Stomach (tissue), 4 donors: ENCODE results near the gene GAST.

Experiments used
- POLR2AphosphoS5 ChIP-seq, 3 donors: sonication (generic); formaldehyde crosslinking; IDR thresholded peaks; one replicate each; pipeline ENCODE4 v1.6.1; 2016; ENCODE audit warnings: antibody characterized with exemption in 3 of 3
- TF ChIP-seq, protein P1 (sequence below), 7 experiments: fragments of 450-650 bp in 4 of 7; fragments of 200-600 bp in 3 of 7; sonication (generic) in 3 of 7; IDR thresholded peaks; one replicate each; pipeline ENCODE4 v1.5.1; 2016 to 2019; ENCODE audit warnings: antibody characterized with exemption in 7 of 7, control low read depth in 2 of 7, mild to moderate bottlenecking in 1 of 7

DNA sequence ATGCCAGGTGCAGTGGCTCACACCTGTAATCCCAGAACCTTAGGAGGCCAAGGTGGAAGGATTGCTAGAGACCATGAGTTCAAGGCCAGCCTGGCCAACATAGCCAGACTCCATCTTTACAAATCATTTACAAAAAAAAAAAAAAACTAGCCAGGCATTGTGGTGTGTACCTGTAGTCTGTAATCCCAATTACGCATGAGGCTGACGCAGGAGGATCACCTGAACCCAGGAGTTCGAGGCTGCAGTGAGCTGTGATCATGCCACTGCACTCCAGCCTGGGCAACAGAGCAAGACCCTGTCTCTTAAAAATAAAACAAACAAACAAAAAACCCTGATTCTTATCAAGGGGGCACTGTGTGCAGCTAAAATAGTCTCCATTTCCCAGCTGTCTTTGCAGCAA lies 39.2 kb downstream of the GAST start:
- TF ChIP-seq POLR2AphosphoS5 (IDR thresholded peaks at IDR 0.05) = no peak
- TF ChIP-seq, protein P1, sequence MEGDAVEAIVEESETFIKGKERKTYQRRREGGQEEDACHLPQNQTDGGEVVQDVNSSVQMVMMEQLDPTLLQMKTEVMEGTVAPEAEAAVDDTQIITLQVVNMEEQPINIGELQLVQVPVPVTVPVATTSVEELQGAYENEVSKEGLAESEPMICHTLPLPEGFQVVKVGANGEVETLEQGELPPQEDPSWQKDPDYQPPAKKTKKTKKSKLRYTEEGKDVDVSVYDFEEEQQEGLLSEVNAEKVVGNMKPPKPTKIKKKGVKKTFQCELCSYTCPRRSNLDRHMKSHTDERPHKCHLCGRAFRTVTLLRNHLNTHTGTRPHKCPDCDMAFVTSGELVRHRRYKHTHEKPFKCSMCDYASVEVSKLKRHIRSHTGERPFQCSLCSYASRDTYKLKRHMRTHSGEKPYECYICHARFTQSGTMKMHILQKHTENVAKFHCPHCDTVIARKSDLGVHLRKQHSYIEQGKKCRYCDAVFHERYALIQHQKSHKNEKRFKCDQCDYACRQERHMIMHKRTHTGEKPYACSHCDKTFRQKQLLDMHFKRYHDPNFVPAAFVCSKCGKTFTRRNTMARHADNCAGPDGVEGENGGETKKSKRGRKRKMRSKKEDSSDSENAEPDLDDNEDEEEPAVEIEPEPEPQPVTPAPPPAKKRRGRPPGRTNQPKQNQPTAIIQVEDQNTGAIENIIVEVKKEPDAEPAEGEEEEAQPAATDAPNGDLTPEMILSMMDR (IDR thresholded peaks at IDR 0.05) = no peak
